Psoas muscle (tissue), 8 donors: ENCODE results near the gene LRP3. TPM values are rescaled to one million over a fixed set of nuclear protein-coding genes. Genes with fewer than 3 reads are reported as not detected.

ENCODE experiments used
- ATAC-seq, 4 donors: fragments of 200-7000 bp; cut with Tn5 transposase; one replicate each; pipeline ENCODE4 v1.9.1; 2020; ENCODE audit warnings: moderate library complexity in 3 of 4, mild to moderate bottlenecking in 2 of 4
- DNase-seq, 2 donors: peaks; one replicate each; pipeline ENCODE4 v3.0.0-alpha.2; 2020
- H3K27ac ChIP-seq: fragments of 200-600 bp; one replicate; pipeline ENCODE4 v1.8.0; 2022
- H3K27me3 ChIP-seq, 3 donors: fragments of 200-600 bp in 1 of 3; one replicate each; pipeline versions ENCODE4 v1.6.1 to v1.8.0; 2013 to 2022; ENCODE audit warnings: low read length in 2 of 3, mild to moderate bottlenecking in 2 of 3, moderate library complexity in 1 of 3; ENCODE audit not compliant: insufficient read depth in 3 of 3
- H3K36me3 ChIP-seq, 2 donors: fragments of 200-600 bp in 1 of 2; one replicate each; pipeline versions ENCODE4 v1.6.1 to v1.8.0; 2013 to 2022; ENCODE audit warnings: low read depth in 1 of 2, mild to moderate bottlenecking in 1 of 2, moderate library complexity in 1 of 2; ENCODE audit not compliant: insufficient read depth in 1 of 2
- H3K4me1 ChIP-seq: fragments of 200-600 bp; one replicate; pipeline ENCODE4 v1.8.0; 2022
- H3K4me3 ChIP-seq: fragments of 200-600 bp; one replicate; pipeline ENCODE4 v1.8.0; 2022; ENCODE audit warnings: mild to moderate bottlenecking
- H3K9me3 ChIP-seq: fragments of 200-600 bp; one replicate; pipeline ENCODE4 v1.8.0; 2022
- WGBS, 3 donors: extraction: QIAGEN DNeasy Blood & Tissue Kit; methylation state at CpG; one replicate each; pipeline versions ENCODE4 v1.1.6 to v1.1.7; 2013; 5-methylcytosine and 5-hydroxymethylcytosine counted together
- intact Hi-C, 2 donors: fragments of 100-400 bp; cut with DNase I; formaldehyde crosslinking; loops; one replicate each; pipeline versions ENCODE4 v1.11.0 to v1.14.2; 2022
- polyA plus RNA-seq, 3 donors: library from polyadenylated mRNA; stranded (reverse); fragments of 200-250 nt; gene quantifications; one replicate each; pipeline ENCODE4 v1.2.3, GENCODE V29; 2013
- total RNA-seq, 4 donors: library from RNA; stranded (reverse); fragmentation: NEBNext Ultra II Directional in 2 of 4; extraction: Animal tissue kit (Norgen Biotek cat#: 25700) in 2 of 4; gene quantifications; one replicate each; pipeline versions ENCODE4 v1.2.1 to v1.2.4, GENCODE V29; 2021 to 2023
- TF ChIP-seq, protein P1 (sequence below): fragments of 200-600 bp; IDR thresholded peaks from one replicate; pipeline ENCODE4 v1.8.0; 2022; ENCODE audit warnings: antibody characterized with exemption
- donor health status: healthy with polysubstance abuse.
- donor health status: DM: no; HTN: no; CAD: no; lungs with moderate emphysema.
- donor health status: Bipolar disorder and iron deficiency.
- donor health status: healthy.
- donor health status: DM: yes; HTN: yes; CAD: no.
- donor health status: DM: no; HTN: no; CAD: no.
- donor health status: DM: no; HTN: no; CAD: no.
- donor health status: DM: yes; HTN: yes; CAD: no.

LRP3 gene
- total and polyA plus RNA-seq, 7 donors = 10.7 to 25.1 (median 18.8) TPM

DNA sequence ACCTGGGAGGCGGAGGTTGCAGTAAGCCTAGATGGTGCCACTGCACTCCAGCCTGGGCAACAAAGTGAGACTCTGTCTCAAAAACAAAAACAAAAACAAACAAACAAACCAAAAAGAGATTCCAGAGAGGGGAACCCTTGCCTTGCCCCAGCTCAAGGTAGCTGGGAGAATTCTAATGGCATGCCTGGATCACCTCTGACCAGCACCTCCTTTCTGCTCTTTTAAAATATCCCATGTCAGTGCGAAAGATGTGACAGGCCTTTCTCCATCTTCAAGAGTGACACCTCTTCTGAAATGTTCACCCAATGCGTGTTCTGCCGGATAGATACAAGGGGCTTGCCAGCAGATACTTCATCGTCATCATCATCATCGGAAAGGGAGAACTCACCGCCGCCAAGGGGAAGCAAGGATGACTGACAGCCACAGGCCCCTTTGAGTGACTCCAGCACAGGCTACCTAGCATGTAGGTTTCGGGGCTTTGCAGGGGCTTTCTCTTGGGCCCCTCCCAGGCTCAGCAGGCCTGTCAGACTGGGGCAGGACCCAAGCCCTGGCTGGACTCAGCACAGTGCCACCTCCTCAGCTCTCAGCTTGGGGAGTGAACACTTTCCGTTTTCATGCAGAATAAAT is 18.9 kb upstream of the LRP3 start:
- peak overlapping the region; percentile 97 for H3K27ac ChIP-seq
- TF ChIP-seq, protein P1, sequence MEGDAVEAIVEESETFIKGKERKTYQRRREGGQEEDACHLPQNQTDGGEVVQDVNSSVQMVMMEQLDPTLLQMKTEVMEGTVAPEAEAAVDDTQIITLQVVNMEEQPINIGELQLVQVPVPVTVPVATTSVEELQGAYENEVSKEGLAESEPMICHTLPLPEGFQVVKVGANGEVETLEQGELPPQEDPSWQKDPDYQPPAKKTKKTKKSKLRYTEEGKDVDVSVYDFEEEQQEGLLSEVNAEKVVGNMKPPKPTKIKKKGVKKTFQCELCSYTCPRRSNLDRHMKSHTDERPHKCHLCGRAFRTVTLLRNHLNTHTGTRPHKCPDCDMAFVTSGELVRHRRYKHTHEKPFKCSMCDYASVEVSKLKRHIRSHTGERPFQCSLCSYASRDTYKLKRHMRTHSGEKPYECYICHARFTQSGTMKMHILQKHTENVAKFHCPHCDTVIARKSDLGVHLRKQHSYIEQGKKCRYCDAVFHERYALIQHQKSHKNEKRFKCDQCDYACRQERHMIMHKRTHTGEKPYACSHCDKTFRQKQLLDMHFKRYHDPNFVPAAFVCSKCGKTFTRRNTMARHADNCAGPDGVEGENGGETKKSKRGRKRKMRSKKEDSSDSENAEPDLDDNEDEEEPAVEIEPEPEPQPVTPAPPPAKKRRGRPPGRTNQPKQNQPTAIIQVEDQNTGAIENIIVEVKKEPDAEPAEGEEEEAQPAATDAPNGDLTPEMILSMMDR = no peak
- intact Hi-C loops = no loop called here

DNA sequence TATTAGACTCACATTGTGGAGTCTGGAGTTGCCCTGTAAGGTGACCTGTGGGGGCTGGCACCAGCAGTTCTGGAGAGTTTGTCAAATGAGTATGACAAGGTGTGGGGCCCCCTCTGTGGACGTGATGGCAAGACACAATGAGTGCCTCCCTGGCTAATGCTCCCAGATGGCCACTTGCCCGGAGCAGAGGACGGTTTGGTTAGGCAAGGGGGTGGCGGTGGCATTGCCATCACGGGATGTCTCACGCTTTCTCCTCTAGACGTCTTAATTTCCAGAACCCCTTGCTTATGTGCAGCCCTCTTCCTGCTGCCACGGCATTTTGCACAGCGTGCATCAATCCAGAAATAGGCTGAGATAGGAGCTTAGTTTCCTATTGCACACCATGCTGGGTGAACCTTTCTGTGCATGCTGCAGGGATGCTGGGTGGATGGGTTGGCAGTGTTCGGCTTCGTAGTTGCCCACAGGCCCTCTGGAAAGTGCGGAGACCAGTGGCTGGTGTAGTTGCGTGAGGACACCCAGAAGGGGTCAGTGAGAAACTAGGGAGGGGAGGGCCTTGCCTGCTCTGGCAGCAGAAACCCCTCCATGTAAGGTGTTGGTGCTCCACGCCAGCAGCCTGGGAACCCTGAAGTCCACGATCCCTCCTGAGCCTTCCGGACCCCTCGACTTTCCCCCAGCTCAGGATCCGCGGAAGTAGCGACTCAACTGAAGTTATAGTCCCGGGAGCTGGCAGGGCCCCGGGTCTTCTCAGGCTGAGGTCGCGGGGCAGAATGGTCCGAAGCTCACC is 18.1 kb upstream of the LRP3 start:
- WGBS, 3 donors = 7 to 10% (median 8%) methylated on average over 23 to 25 of the region's 25 CpGs
- TF ChIP-seq, protein P1 = no peak
- Histone ChIP-seq H3K4me3 (peak overlapping the region; percentile 90), H3K9me3 (no peaks in the 10 kb centered on the region), H3K4me1 (peaks cover 15% of the 10 kb centered on the region), H3K27ac (peak overlapping the region; percentile 97), H3K27me3 (no peaks in the 10 kb centered on the region), H3K36me3 (no peaks in the 10 kb centered on the region)
- intact Hi-C loops = no loop called here
- ATAC-seq (peak; percentile 1 to 22 (median 5)), DNase-seq (peak in 1 of 2 donors; percentile 60)

More for the DNA sequence above, 18.9 kb upstream of the LRP3 start:
- 82 to 86% (median 82%) methylated on average over 10 of the region's 10 CpGs for WGBS, 3 donors
- Histone ChIP-seq H3K27me3 (no peaks in the 10 kb centered on the region), H3K36me3 (no peaks in the 10 kb centered on the region), H3K4me3 (peak overlapping the region; percentile 90), H3K4me1 (peaks cover 15% of the 10 kb centered on the region), H3K9me3 (no peaks in the 10 kb centered on the region)
- no peak for ATAC-seq
- peak in 1 of 2 donors; percentile 22 for DNase-seq

DNA sequence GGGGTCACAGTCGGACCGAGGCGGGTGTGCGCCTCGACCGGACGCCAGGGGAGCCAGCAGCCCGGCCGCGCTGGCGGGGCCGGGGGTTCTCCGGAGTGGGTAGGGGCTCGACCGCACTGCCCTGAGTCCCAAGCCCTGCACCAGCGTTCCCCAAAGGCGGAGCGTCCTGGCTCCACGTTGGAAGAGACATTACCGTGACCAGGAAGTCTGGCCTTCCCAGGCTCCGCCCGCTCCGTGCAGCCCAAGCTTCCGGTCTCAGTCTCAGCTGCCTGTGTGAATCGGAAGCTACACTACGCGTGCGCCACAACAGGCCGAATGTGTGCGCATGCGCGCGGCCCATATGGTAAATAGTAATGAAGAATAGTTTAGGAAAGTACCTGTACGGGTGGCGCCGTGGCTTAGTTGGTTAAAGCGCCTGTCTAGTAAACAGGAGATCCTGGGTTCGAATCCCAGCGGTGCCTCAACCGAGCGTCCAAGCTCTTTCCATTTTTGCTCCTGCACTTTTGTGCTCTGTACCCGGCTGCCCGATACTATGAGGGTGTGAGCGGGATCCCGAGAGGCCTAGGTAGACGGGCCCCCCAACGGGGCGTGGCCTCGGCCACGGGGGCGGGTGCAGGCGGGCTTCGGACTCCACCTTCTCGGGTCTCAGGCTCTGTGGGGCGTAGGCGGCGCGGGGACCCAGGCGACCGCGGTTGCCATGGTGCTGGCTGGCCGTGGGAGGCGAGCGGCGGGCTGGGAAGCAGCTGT is 17.3 kb upstream of the LRP3 start:
- DNase-seq (peak; percentile 95 to 97), ATAC-seq (peak; percentile 92 to 95 (median 92))
- no peaks in the 10 kb centered on the region for H3K36me3 ChIP-seq
- peak overlapping the region; percentile 97 for H3K27ac ChIP-seq
- no peaks in the 10 kb centered on the region for H3K27me3 ChIP-seq
- intact Hi-C loops = no loop called here
- WGBS, 3 donors = 0% methylated on average over 65 of the region's 65 CpGs
- TF ChIP-seq, protein P1 = peak; percentile 40
- H3K9me3 ChIP-seq = no peaks in the 10 kb centered on the region
- H3K4me1 ChIP-seq = peaks cover 15% of the 10 kb centered on the region
- H3K4me3 ChIP-seq = peak overlapping the region; percentile 90

DNA sequence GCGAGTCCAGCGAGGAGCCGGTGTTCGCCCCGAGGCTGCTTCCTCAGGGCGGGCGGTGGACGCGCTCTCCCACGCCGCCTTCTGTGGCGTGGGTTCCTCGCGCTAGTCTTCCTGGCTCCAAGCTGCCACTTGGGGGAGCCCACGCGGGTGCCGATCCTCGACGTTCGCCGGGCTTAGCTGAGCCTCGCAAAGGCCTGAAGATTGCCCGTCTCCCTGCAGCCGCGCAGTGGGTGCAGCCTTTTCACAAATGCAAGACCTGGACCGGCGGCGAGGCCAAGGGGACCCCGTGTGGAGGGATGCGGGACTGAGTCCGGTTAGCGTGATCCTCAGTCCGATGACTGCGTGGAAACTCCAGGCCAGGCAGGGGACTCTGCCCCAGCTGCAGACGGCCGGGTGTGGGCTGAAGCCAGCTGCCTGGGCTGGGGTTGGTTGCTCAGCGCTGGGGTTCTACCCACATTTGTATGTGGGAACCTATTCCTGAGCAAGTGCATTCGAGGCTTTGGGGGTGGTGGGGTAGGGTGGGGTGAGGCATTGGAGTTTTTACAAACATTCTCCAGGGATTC is 16.6 kb upstream of the LRP3 start:
- Histone ChIP-seq H3K4me1 (peaks cover 15% of the 10 kb centered on the region), H3K9me3 (no peaks in the 10 kb centered on the region), H3K36me3 (no peaks in the 10 kb centered on the region), H3K4me3 (peak overlapping the region; percentile 90), H3K27me3 (no peaks in the 10 kb centered on the region), H3K27ac (peak overlapping the region; percentile 97)
- WGBS, 3 donors = 0 to 1% (median 0%) methylated on average over 34 to 38 of the region's 38 CpGs
- DNase-seq (no peak), ATAC-seq (peak; percentile 12 to 57 (median 37))
- TF ChIP-seq, protein P1 = peak; percentile 34
- intact Hi-C loops = no loop called here
